PFSK-1 (cell line): ENCODE data around the gene TBC1D17.

Experiments used
- POLR2AphosphoS5 ChIP-seq: IDR thresholded peaks from 2 replicates; pipeline ENCODE4 v1.6.1; 2012; ENCODE audit warnings: low read depth, mild to moderate bottlenecking, control low read depth, low read length, moderate library complexity
- REST ChIP-seq, 2 experiments: IDR thresholded peaks; 2 replicates each; pipeline versions ENCODE4 v1.6.1 to v1.8.0; 2011 to 2012; ENCODE audit warnings: low read depth in 2 of 2, low read length in 2 of 2, control low read depth in 1 of 2, inconsistent platforms in 1 of 2, mild to moderate bottlenecking in 1 of 2, moderate library complexity in 1 of 2; ENCODE audit not compliant: insufficient read depth in 1 of 2
- TAF1 ChIP-seq: IDR thresholded peaks from 2 replicates; pipeline ENCODE4 v1.6.1; 2012; ENCODE audit warnings: low read length, control low read depth, borderline replicate concordance; ENCODE audit not compliant: insufficient read depth

- TF ChIP-seq REST (IDR thresholded peaks at IDR 0.05; ENCODE audit: insufficient read depth in 1 of 2, low read depth in 2 of 2, low read length in 2 of 2) (no peak), TAF1 (no peak), POLR2AphosphoS5 (peak; percentile 72)
These were observed 1.6 kb upstream of the TBC1D17 start for GRCh38 chr19:49875857-49876421.
